ENCODE measurements around the gene MAOA.
"Not testable (repeated sequence)": the region's sequence is repeated elsewhere in the genome, so short reads cannot be mapped to it uniquely, and the experiment has no call there.

Gene MAOA

DNA sequence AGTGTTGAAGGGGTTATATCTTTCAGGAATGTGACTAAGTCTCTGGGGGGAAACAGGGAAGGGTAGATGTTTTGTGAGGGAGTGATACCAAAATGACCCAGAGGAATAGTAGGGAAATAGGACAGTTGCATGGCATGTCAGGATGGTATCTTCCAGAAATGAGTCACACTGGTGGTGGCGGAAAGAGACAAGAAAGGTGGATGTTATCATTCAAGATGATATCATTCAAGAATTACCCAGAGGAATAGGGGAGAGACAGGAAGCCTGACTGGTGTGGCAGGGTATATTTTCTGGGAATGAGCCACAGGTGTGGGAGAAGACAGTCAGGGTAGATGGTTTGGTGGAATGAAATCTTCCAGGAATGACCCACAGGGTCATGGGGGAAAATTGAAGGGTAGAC is 61.1 kb downstream of the MAOA start:
- DNase-seq (ENCODE audit: low read depth in 2 of 2): no peak

DNA sequence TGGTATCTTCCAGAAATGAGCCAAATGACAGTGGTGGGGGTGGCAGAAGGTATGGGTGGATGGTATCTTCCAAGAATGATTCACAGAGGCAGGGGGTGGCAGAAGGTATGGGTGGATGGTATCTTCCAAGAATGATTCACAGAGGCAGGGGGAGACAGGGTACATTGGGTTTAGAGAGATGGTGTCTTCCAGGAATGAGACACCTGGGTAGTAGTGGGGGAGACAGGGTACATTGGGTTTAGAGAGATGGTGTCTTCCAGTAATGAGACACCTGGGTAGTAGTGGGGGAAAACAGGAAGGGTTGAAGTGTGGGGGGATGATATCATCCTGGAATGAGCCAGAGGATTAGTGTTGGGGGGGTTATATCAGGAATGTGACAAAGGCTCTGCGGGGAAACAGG is 62.0 kb downstream of the MAOA start:
- no peak for DNase-seq (ENCODE audit: low read depth in 2 of 2)

DNA sequence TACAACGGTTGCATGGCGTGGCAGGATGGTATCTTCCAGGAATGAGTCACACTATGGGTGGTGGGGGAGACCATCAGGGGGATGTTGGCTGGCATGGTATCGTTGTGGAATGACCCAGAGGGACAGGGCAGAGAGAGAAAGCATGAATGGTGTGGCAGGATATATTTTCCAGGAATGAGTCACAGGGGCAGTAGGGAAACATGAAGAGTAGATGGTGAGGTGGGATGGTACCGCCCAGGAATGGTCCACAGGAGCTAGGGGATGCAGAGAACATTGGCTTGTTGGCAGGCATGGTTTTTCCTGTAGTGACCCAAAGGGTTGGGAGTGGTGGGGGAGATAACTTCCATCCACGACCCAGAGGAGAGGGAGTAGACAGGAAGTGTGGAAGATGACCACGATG is 62.4 kb downstream of the MAOA start:
- no peak for DNase-seq (ENCODE audit: low read depth in 2 of 2)

DNA sequence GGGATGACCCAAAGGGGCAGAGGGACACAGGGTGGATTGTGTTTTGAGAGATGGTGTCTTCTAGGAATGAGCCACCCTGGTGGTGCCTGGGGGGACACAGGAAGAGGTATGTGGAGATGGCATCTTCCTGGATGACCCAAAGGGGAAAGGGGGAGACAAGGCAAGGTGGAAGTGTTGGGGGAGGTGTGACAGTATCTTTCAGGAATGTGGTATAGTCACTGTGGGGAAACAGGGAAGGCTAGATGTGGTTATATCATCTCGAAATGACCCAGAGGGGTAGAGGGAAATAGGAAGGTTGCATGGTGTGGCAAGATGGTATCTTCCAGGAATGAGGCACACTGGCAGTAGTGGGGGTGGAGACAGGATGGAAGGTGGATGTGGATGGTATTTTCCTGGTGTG is 62.9 kb downstream of the MAOA start:
- DNase-seq (ENCODE audit: low read depth in 2 of 2): no peak

DNA sequence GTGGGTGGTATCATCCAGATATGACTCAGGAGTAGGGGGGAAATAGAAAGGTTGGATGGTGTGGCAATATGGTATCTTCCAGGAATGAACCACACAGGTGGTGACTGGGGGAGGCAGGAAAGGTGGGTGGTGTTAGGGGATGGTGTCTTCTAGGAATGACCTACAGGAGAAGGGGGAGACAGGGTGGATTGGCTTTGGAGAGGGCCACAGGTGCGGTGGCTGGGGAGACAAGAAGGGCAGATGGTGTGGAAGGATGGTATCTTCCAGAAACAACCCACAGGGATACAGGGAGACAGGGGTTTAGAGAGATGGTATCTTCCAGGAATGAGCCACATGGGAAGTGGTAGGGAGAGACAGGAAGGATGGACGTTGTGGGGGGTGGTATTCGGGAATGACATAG is 64.0 kb downstream of the MAOA start:
- DNase-seq (ENCODE audit: low read depth in 2 of 2): no peak

DNA sequence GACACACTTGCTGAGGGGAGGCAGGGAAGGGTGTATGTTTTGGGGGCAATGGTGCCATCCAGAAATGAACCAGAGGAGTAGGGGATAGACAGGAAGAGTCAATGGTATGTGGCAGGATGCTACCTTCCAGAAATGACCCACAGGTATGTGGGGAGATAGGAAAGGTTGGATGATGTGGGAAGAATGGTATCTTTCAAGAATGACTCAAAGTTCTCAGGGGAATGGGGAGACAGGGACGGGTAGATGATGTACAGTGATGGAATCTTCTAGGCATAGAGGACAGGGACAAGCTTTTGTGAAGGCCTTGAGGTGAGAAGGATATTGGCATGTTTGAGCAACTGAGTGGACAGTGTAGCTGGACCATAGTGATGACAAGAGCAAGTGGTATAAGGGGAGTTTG is 64.9 kb downstream of the MAOA start:
- DNase-seq (ENCODE audit: low read depth in 2 of 2): no peak

DNA sequence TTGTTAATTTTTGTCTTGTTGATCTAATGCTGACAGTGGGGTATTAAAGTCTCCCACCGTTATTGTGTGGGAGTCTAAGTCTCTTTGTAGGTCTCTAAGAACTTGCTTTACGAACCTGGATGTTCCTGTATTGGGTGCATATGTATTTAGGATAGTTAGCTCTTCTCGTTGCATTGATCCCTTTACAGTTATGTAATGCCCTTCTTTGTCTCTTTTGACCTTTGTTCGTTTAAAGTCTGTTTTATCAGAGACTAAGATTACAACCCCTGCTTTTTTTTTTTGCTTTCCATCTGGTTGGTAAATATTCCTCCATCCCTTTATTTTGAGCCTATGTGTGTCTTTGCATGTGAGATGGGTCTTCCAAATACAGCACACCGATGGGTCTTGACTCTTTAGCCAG is 69.1 kb downstream of the MAOA start:
- not testable (repeated sequence) for DNase-seq (ENCODE audit: low read depth in 2 of 2)

DNA sequence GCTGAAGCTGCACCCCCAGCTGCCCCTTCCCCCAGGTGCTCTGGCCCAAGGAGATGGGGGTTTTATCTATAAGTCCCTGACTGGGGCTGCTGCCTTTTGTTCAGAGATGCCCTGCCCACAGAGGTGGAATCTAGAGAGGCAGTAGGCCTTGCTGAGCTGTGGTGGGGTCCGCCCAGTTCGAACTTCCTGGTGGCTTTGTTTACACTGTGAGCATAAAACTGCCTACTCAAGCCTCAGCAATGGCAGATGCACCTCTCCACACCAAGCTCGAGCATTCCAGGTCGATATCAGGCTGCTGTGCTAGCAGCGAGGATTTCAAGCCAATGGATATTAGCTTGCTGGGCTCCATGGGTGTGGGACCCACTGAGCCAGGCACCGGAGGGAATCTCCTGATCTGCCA is 71.2 kb downstream of the MAOA start:
- DNase-seq (ENCODE audit: low read depth in 2 of 2): not testable (repeated sequence)

DNA sequence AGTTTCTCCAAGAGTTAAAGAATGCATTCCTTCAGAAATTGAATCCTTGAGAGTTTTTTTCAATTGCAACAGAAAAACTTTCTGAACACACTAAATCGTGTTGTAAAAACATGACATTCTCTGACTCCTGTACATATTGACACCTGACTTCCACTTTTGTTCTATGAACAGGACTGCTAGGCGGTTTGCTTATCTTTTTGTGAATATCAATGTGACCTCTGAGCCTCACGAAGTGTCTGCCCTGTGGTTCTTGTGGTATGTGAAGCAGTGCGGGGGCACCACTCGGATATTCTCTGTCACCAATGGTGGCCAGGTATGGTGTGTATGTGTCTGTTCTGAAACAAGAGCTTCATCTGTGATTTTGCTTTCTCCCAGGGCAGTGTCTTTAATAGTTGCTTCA is 71.9 kb downstream of the MAOA start:
- DNase-seq (ENCODE audit: low read depth in 2 of 2): no peak

DNA sequence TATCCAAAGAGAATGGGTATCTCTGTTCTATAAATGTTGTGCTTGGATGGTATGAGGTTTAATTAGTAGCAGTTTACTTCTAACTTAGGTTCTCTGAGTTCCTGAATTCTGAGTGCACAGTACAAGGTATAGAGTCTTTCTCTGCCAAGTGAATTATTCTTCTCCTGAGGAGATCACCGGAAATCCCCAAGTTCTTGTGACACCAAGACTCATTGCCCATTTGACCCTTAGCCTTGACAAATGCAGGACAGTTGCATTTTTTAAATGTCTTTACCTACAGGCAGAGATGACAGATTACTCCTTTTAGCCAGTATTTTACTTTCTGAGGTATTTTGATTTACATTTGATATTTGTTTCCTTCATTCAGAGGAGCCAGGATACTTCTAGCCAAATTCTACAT is 72.9 kb downstream of the MAOA start:
- DNase-seq (ENCODE audit: low read depth in 2 of 2): no peak

DNA sequence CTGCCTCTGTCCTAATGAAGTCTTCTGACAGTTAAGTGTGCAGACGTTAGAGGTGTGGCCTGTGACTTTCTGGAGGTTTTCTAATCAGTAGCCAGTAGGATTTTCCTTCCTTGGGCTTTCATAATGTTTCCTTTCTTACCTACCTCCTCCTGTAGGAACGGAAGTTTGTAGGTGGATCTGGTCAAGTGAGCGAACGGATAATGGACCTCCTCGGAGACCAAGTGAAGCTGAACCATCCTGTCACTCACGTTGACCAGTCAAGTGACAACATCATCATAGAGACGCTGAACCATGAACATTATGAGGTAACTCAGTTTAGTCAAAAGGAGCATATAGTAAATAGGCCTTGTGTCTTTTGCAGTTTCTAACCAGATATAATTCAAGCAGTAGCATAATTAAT is 75.0 kb downstream of the MAOA start:
- DNase-seq (ENCODE audit: low read depth in 2 of 2): no peak

DNA sequence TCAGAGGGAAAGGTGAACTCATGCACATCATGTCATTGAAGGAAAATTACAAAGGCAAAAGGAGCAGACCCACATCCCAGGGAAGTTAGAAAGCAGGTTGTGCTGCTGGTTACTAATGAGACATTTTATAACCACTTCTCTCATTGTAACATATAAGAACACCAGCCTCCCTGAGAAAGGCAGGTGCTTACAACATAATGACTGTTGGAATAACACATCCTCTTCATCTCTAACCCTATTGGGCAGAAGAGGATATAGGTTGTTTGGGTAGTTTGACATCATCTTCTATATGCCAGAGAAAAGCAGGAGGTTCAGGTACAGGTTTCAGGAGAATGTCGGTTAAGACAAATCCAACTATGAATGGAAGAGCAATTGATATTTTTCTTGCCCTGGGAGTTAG is 77.6 kb downstream of the MAOA start:
- no peak for DNase-seq (ENCODE audit: low read depth in 2 of 2)

DNA sequence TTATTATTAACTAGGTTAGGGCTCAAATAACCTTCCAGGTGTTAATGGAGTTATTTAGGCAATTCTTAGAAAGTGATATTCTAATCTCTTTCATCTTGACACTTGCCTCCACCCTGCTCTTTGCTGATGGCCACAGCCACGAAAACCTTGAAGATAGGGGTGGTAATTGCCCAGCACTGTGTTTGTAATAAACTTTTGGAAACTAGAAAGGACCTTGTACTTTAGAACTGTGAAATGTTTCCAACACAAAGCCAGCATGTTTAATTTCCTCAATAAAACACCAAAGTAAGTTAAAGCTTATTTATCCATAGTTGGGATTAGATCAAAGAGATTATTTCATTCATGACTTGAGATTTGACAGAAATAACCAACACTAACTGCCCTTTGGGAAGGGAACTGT is 78.3 kb downstream of the MAOA start:
- DNase-seq (ENCODE audit: low read depth in 2 of 2): no peak

DNA sequence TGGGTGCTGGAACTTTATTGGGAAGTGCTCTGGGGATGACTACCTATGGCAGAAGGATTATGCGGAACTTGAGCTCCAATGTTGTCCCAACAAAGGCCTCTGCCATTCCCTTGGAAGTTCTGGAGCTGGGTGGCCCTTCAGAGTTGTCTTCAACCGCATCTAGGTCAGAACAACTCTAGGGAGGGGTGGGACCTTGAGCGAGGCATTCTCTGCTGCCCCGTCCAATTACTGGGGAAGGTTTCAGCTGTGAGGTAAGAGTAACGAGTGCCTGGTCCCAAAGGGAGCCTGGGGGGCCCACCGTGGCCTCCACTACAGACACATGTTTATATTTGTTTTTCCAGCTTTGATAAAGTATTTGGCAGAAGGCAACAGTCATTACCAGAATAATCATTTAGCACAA is 79.4 kb downstream of the MAOA start:
- no peak for DNase-seq (ENCODE audit: low read depth in 2 of 2)

DNA sequence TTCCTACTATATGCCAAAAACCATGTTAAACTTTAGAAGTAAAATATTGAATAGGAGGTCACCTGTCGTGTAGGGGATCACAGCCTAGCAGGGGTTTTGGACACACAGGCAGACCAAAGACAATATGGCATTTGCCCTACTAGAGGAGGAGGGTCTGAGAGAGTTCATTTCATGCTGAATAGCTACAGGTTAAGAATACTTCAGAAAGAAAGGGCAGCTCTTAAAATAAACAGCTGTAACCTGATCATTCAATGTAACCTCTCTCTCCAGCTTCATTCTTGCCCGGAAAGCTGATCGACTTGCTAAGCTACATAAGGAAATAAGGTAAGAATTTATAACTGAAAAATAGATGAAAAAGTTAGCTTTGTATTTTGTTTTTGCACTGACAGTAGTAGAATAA is 79.9 kb downstream of the MAOA start:
- no peak for DNase-seq (ENCODE audit: low read depth in 2 of 2)

DNA sequence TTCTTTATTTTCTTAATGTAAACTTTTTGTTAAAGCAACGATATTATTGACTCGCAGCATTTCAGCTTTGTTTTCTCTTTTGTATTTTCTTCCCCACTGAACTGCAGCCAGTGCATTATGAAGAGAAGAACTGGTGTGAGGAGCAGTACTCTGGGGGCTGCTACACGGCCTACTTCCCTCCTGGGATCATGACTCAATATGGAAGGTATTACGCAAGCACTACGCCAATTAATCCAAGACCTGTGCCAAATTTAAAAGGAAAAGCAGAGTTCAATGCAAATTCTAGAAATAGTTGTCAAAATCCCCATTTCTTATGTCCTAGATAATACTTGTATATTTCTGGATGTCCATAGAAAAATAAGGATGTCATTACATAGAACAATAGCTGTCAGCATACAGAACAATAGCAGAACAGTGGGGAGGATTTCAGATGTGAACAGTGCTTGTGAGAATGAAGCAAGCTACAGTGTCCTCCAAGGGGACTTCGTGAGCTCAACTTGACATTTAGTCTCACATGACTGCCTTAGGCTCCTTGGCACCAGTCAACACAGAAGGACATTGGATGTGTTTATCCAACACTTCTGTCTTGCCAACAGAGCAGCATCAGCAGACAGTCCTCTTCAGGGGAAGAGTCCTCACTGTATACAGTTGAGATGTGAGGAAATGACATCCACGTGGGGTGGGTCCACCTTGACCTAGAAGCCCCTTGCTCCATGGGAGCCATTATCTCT is 85.9 kb downstream of the MAOA start:
- DNase-seq (ENCODE audit: low read depth in 2 of 2): no peak

DNA sequence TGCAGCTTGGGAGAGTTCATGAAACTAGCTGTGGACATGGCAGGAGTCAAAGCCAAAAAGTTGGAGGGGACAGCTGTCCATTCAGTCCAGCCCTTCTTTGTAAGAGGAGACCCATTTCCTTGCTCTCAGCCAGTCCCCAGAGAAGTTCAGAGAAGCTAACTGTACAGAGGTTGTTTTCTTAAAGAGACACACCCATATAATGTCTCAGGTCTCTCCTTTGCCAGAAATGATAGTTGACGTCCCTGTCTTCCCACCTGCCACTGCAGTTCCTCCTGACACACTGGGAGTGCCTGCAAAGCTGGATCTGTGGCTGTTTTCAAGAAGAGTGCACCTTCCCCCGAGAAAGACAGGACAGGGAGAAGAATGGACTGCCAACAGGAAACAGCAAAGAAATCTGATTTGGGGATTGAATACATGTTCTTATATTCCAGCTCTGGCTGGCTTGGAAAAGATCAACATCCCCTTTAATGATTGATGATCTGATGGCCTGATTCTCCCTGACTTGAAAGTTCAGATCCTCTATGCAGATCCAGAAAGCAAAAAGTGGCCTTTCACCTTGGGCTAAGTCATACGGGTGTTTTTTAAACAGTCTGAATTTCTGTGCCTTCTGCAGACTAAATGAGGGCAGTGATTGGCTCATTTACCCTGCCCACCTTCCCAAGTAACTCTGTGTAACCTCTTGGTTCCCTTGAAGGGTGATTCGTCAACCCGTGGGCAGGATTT is 87.2 kb downstream of the MAOA start:
- DNase-seq (ENCODE audit: low read depth in 2 of 2): no peak

DNA sequence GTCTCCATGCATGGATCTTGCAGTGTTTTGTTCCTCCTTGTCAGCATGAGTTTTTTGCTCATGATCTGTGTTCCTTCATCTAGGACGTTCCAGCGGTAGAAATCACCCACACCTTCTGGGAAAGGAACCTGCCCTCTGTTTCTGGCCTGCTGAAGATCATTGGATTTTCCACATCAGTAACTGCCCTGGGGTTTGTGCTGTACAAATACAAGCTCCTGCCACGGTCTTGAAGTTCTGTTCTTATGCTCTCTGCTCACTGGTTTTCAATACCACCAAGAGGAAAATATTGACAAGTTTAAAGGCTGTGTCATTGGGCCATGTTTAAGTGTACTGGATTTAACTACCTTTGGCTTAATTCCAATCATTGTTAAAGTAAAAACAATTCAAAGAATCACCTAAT is 88.2 kb downstream of the MAOA start:
- no peak for DNase-seq (ENCODE audit: low read depth in 2 of 2)

DNA sequence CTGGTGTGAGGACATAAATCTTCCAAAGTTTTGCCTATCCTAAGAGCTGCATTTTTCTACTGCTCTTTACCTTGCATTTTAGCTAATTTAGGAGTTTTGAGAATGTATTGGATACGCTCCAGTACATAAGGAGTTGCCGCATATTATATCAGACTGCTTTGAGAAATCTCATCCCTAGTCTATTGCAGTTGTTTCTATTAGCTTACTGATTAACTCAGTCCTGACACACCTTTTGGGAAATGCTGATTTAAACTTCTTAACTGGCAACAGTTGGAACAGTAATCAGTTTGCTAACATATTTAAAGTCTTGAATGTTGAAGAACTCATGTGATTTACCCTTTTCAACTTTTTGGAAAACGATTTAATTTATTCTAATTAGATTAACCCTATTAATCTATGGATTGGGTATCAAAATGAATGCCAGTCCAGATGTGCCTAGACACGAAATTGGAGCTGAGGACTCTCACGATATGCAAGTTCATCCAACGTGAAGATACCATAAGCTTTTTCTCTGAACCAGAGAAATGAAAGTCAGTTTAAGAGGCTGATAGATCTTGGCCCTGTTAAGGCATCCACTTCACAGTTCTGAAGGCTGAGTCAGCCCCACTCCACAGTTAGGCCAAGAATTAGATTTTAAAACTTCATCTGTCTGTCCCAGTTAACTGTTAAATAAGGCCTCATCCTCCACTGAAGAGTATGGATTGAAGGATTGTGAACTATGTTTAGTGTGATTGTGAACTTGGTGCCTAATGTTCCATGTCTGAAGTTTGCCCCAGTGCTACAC is 90.0 kb downstream of the MAOA start:
- DNase-seq (ENCODE audit: low read depth in 2 of 2): no peak

DNA sequence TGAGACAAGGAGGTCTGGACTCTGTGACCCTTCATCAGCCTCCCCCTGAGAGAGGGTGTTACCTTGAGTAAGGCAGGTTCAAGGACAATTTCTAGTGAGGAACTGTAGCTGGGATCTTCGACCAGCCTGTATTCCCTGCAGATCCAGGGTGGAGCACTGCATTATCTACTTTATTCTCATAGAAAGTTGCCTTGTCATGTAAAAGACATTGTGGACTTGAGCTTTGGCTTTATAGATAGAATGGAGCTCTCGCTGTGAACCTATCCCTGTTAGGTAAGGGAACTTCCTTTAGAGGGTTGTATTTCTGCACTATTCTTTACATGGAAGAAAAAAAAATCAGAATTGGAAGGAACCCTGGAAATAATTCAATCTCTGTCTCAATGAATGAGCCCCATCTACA is 91.4 kb downstream of the MAOA start:
- DNase-seq (ENCODE audit: low read depth in 2 of 2): no peak

DNA sequence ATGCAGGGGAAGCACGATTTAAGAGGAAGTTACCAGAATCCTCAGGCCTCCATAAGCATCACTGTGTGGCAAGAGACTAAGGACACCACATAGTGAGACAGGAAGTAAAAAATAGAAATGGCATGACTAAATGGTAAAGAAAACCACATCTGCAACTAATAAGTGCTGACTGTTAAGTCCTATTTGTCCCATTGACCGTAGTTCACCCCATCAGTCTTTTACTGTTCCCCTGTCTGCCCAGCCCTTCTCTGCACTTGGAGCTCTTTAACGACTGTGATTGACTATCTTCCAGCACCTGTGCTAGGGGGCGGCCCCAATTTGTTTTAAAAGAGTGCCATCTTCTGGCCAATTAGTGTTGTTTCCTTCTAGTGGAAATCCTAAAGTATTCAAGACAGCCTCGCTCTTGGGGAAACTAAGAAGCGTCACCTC is 94.2 kb downstream of the MAOA start:
- peak in 1 of 2 donors; percentile 6 for DNase-seq (ENCODE audit: low read depth in 2 of 2)

DNA sequence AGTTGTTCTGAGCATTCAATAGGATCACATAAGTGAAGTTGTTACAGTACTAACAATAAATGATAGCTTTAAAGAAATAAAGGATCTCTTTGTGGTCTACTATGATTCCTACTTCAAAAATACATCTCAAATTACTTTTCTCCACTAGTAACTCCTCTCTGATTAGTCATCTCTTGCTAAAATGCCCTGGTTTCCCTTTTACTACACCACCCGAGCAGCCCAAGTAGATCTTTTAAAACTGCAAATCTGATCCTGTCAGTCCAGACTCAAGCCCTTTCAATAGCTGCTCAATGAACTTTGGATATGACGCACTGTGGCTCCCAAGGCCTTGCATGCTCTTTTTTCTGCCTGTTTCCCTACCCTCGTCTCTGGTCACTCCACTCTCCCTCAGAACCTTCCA is 97.5 kb downstream of the MAOA start:
- DNase-seq (ENCODE audit: low read depth in 2 of 2): no peak

DNA sequence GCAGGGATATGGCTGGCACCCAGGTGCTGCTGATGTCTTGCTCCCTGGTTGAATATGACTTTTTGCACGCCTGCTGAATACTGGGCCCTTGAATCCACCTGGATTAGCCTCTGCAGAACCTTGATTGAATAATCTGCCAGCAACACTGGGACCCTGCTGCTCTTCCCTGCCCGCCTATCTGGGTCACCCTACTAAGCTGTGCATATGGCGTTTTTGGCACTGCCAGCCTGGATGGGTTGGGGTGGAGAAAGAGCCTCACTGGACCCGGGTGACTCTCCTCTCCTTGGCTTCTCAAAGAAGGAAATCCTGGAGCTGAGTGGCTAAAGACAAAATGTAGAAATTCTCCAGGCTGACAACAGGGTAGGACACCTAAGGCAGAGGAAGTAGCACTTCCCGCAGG is 100.0 kb downstream of the MAOA start:
- no peak for DNase-seq (ENCODE audit: low read depth in 2 of 2)
